GM12874 (cell line): ENCODE data around the gene CD101.

ENCODE experiments used
- TF ChIP-seq, protein P1 (sequence below): IDR thresholded peaks from 2 replicates; pipeline ENCODE4 v1.5.1; 2011; ENCODE audit warnings: low read depth, mild to moderate bottlenecking, control low read depth, low read length, moderate library complexity; ENCODE audit not compliant: insufficient read depth

The CD101 gene

DNA sequence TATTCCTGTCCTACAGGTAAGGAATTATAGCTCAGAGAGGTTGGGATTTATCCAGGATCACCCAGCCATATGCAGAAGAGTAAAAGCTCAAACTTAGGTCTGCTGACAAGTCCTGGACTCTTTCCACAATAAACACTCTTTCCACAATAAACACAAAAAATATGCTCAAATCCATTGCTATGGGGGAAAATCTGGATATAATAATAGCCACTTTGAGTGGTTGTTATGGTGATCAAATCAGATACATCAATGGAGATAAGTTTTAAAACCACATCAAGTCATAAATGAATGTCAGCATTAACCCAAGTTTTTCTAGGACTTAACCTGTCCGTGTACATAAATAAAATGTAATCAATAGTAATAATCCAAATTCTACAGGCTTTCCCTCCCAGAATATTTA, 36.2 kb downstream of the CD101 start:
- TF ChIP-seq, protein P1, sequence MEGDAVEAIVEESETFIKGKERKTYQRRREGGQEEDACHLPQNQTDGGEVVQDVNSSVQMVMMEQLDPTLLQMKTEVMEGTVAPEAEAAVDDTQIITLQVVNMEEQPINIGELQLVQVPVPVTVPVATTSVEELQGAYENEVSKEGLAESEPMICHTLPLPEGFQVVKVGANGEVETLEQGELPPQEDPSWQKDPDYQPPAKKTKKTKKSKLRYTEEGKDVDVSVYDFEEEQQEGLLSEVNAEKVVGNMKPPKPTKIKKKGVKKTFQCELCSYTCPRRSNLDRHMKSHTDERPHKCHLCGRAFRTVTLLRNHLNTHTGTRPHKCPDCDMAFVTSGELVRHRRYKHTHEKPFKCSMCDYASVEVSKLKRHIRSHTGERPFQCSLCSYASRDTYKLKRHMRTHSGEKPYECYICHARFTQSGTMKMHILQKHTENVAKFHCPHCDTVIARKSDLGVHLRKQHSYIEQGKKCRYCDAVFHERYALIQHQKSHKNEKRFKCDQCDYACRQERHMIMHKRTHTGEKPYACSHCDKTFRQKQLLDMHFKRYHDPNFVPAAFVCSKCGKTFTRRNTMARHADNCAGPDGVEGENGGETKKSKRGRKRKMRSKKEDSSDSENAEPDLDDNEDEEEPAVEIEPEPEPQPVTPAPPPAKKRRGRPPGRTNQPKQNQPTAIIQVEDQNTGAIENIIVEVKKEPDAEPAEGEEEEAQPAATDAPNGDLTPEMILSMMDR: no peak

DNA sequence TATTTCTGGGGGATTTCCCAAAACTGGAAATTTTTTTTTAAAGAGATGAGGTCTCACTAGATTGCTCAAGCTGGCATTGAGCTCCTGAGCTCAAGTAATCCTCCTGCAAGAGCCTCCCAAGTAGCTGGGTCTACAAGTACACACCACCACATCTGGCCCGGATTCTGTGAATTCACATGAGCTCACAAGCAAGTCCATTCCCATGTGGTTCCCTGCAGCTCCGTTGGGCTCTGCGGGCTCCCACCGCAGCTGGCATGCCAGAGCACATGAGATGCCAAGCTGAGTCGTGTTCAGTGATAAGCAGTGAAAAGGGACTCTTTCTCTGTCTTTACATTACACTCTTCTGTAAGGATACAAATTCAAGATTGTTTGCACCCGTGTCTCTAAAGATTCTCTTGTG, 36.7 kb downstream of the CD101 start:
- TF ChIP-seq, protein P1: no peak

DNA sequence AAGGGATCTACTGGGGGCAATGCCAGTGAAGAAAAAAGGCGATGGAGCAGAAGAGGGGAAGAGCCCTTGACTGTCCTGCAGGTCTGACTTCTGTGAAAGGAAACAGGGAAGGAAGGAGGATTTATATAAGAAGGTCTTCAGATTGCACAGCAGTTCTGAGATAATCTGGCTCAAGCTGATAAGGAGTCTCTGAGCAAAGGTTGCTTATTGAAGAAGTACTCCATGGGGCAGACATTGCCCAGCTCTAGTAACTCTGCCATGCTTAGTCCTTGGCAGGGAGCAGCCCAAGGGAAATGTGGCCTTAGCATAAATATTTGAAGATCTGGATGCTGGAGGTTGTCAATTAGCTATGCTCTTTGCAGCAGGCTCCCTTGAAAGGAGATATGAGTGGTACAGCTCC, 42.7 kb downstream of the CD101 start:
- TF ChIP-seq, protein P1: no peak

DNA sequence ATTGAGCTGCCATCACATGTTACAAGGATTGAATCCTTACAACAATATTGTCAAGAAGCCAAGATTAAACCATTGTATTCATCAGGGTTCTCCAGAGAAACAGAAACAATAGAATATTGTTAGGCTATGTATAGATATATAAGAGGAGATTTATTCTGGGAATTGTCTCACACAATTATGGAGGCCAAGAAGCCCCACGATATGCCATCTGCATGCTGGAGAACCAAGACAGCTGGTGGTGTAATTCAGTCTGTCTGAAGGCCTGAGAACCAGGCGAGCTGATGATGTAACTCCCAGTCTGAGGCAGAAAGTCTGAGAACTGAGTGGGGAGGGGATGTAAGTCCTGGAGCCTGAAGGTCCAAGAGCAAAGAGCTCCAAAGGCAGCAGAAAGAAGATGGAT, 44.1 kb downstream of the CD101 start:
- TF ChIP-seq, protein P1: no peak

DNA sequence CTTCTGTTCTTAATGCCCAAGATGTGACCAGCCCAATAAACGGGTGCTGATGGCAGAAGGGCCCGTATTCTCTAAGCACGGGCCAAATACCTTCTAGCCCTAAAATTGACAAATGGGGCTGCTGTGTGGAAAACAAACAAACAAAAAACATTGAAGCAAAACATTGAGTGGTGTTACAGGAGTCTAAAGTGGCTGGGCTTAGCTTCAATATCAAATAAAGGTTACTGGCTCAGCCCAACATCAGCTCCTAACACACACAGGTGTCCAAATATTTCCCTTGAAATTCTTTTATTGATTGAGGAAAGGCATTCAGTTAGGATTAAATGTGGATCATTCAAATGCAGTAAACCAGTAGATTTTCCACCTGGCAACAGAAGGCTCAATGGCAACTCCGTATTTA, 45.2 kb downstream of the CD101 start:
- TF ChIP-seq, protein P1: no peak

DNA sequence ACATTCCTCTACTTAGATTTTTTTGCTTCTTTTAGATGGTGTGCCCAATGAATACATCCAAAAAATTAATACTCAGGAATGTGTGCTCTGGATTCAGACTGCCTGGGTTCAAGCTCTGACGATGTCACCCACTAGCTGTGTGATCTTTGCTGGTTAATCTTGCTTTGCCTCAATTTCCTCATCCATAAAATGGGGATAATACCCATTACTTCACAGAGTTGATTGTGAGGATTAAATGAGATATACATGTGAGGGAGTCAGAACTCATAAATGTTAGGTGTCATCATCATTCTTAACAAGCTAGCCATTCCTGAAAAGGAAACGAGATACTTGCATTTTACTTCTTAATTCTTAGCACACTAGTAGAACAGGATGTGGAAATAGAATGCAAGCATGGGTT, 45.7 kb downstream of the CD101 start:
- TF ChIP-seq, protein P1: no peak

DNA sequence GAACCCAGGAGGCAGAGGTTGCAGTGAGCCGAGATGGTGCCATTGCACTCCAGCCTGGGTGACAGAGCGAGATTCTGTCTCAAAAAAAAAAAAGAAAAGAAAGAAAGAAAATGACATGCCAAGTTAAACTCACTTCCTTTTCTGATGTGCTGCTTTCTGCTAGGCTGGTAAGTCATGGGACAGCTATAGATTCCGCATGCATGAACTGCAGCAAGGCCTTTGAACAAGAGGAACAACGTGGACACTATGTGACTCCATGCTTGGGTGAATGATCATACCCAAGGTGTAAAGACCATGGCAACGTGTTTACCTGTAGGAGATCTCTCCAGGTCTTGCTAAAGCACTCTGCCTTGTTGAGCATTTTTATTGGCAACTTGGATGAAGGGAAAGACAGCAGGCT, 48.3 kb downstream of the CD101 start:
- TF ChIP-seq, protein P1: no peak
